ENCODE data around the gene KIF23.

KIF23 gene

DNA sequence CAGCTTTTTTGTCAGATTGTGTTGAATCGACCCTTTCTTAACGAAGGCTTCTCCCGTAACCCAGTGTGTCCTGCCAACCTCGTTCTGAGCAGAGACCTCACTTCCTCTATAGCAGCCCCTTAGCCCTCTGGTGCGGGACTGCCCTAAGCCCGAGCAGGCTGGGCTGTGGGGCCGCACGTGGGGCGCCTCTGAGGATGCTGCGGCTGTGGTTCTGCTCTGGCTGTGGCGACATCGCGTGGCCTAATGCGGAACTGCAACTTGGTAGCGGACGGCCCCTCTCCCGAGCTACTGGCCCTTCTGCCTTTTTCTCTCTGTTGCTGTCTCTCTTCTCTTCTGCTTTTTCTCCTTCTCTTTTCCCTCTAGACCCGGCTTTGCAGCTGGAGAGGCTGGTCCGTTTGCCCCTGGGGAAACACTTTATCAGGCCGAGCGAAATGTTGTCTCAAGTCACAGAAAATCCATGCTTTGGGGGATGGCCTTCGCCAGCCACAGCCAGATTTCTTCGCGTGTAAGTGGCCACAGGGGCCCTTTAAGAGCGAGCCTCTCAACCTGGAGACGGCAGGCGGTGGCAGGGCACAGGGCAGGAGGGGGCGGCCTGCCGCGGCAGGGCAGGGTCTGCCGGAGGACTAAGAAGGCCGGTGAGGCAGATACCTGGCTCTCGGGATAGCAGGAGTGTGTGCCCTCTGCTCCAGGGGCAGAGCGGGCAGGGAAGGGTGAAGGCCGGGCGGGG is 19.4 kb upstream of the KIF23 start:
- peak; percentile 92 for DNase-seq (ENCODE audit: low spot score)

DNA sequence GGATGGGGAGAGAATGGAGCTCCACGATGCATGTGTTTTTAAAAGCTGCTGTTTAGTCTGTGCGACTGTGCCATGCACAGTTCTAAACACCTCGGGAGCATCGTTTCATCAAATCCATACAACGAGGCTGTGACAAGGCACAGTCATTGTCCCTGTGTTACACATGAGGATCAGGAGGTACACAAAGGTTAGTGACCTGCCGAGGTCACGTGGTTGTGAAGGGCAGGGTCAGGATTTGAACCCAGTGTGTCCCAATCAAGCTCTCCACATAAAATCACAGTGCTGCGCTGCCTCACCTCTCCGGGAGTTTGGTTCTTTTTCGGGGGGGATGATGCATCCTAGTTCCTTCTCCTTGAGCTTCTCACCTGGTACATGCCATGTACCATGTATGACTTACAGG is 18.7 kb upstream of the KIF23 start:
- no peak for DNase-seq (ENCODE audit: low spot score)

DNA sequence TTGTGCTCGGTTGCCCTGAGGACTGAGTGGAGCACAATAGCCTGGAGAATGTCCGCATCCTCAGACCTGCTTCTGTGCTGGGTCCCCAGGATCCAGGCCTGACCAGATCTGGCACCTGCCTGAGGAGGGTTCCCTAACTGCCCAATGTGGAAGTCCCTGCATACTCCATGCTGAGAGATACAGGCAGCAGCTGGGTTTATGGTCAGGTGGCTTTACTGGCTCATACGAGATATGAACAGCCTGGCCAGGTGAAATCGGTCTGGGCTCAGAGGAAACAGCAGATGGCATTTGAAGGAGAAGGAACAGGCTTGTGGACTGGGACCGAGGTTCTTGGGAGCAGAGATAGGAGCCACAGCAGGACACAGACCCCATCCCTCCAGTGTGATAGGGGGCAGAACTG is 18.2 kb upstream of the KIF23 start:
- DNase-seq (ENCODE audit: low spot score) = no peak

DNA sequence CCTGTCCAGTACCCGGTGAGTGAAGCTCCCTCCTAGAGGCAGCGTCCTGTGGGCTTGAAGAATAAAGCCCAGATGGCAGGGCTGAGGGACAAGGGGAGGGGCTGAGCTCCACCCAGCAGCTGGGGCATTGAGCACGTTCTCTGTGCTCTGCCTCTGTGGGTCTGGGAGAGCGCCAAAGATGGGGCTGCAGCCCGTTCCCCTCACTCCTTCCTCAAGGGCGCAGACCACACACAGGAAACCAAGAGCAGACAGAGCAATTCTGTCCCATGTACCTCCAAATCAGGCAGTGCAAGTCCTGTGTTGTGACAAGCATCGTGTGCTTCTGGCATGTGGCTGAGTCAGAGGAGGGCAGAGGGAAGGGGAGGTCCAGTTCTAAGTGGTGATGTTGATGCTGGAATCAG is 15.7 kb upstream of the KIF23 start:
- DNase-seq (ENCODE audit: low spot score) = peak; percentile 68

DNA sequence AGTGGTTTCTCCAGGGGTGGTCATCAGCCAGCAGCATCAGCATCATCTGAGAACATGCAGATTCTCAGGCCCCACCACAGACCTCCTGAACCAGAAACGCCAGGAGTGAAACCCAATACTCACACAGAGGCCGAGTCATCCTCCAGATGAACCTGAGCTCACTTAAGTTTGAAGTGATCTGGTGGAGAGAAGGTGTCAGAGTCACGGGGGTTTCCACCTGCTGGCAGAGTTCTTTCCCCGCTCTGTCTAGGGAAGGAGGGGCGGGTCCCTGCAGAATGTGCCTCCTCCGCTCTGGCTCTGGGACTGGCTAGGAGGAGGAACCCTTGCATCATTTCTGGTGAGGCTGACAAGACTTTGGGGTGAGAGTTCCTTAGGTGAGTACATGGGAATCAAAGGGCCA is 13.3 kb upstream of the KIF23 start:
- DNase-seq (ENCODE audit: low spot score) = no peak

DNA sequence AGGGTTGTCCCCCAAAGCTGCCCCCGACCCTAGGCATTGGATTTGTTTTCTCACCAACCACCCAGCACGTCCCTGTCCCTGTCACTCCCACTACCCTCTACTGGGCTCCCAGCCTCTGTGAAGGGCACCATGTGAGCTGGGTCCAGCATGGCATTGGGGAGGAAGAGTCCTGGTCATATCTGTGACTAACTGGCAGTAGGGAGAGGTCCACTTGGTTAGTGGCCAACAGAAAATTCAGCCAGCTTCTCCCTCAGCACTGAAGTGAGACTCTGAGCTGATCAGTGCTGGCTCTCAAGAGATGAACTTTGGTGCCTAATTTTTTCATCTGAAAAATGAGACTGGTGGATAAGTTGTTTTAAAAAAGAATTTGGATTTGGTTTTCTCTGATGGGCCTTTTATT is 11.3 kb upstream of the KIF23 start:
- peak; percentile 35 for DNase-seq (ENCODE audit: low spot score)

DNA sequence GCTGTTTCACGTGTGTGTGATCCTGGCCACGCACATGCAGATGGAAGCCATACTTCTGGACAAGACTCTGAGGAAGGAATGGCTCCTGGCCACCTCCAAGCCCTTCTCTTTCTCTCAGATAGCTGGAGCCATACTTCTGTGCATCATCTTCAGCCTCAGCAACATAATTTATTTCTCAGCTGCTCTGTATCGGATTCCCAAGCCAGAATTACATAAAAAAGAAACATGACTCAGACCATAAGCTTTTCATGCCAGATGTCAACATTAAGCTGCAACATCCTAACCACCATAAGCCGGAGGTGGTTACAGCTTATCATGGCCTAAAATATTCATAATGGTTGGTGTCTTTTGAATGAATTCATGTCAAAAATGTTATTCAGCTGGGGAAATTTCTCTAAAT is 10.6 kb upstream of the KIF23 start:
- DNase-seq (ENCODE audit: low spot score) = peak; percentile 72

DNA sequence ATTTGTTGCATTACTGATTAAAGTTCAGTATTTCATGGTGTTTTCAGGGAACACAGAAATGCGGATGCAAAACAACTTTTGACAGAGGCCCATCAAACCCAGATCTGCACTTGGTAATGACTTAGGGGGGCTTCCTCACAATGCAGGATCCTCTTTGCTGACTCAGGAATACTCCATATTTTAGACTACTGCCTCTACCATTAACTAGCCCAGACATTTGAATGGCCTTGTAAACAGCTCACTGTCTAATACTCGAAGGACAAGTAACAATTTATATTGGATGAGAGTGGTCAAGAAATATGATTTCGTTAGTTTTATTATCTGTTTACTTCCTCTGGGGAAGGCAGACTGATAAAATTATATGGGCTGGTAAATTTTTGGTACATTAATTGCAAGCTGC is 9.0 kb upstream of the KIF23 start:
- no peak for DNase-seq (ENCODE audit: low spot score)

DNA sequence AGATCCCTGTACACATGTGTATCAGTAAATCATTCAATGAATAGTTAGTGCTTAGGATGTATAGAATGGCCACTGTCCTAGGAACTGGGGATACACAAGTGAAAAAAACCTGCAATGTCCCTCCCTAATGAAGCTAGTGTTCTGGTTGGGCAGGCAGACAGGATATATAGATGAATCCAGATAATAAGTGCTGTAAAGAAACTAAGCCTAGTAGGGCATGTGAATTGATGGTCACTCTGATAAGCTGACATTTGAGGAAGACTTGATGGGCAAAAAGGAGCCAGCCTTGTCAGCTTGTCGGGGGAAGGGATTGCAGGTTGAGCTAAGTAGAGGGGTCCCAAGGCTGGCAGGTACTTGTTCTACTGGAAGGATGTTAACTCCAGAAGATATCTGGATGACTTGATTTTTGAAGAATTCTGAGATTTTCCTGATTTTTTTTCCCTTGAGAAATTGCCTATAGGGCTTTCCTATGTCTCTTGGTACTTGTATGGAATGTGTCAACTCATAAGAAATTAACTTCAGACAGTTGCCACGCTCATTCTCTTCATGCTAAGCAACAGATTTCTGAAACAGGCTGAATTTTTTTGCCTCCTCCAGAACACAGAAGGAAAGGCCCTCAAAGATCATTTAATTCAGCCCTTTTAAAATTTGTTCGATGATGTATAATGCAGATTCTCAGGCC is 6.3 kb upstream of the KIF23 start:
- DNase-seq (ENCODE audit: low spot score) = no peak

DNA sequence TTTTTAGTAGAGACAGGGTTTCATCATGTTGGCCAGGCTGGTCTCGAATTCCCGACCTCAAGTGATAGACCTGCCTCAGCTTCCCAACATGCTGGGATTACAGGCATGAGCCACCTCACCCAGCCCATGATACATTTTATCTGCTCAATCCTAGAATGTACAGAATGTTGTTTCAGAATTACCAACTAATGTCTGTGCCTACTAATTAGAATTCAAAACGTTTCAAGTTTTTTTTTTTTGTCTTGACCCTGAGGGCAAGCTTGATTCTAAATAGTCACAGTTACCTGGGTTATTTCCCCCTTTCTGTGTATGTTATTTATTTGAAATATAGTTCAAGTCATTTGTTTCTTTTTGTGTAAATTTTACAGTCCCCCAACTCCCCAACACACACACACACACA is 5.3 kb upstream of the KIF23 start:
- no peak for DNase-seq (ENCODE audit: low spot score)

DNA sequence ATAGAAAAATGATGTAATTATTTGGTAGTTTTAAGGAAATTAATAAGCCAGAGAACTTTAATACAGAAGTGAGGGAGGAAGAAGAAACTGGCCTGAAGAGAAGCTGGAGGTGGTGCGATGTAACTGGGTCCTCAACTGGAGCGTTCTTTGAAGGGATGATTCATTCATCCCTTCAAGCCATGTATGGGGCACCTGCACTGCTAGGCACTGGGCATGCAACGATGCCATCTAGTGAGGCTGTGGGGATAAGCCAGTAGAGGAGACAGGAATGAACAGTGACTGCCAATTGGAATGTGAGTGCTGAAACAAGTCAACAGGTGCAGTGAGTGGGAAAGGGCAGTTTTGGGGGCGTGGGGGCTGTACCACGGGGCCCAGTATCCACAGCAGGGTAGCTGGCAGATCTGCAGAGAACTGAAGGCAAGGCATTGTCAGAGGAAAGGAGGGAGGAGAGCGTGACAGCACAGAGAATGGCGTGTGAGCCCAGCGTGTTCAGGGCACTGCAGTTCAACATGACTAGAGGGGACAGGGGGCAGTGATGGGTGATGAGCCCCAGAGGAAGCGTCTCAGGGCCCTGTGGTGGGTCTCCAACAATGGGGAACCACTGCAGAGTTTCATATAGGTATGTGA is 3.8 kb upstream of the KIF23 start:
- DNase-seq (ENCODE audit: low spot score) = no peak

DNA sequence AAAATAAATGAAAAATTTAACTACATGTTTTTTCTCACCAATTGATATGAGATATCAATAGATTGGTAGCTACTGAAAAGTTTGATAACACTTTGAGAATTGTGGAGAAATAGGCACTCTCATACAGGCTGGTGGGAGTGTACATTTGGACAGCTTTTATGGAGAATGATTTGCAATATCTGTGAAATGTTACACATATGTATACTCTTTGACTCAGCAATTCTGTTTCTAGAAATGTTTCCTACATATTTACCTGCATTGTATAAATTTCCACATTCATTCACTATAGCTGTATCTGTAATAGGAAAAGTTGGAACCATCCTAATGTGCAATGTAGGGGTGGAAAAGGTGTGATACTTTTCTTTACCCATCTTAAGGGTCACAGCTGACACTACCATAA is 1.9 kb upstream of the KIF23 start:
- DNase-seq (ENCODE audit: low spot score) = no peak

DNA sequence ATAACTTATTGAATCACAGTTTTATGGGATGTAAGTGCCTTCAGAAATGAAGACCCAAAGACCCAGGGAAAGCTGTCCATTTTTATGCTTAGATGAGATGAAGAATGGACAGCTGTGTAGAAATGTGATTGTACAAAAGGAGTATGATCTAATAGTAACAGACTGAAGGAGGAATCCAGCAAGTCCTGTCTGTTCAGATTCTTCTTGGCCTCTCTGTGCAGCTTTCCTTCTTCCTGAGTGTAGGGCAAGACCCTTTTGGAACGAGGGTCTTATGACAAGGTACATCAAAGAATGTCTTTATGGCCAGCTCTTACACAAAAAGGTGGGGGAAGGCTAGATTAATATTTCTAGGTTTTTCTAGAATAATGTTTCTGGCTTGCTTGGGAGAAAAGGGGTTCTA is 1.4 kb upstream of the KIF23 start:
- no peak for DNase-seq (ENCODE audit: low spot score)

DNA sequence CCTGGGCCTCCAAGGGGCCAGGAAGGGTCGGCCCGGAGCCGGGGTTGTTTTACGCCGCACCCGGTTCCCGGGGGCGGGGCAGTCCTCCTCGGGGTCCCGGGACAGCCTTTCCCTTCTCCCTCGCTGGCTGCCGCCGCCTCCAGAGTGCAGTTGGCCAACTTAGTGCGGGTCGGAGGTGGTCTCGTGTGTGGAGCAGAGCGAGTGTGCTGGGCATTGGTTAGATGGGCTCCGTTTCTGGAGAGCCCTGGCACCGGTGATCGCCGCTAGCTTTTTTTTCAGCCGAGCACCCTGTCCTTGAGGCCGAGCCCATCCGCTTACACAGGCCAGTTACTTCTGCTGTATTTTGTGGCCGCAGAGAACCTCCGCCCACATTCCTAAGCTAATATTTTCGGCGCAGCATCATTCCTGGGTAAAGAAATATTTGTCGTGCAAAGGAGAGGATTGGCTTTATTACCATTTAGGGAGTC is 585 bp downstream of the KIF23 start:
- DNase-seq (ENCODE audit: low spot score) = peak; percentile 89

DNA sequence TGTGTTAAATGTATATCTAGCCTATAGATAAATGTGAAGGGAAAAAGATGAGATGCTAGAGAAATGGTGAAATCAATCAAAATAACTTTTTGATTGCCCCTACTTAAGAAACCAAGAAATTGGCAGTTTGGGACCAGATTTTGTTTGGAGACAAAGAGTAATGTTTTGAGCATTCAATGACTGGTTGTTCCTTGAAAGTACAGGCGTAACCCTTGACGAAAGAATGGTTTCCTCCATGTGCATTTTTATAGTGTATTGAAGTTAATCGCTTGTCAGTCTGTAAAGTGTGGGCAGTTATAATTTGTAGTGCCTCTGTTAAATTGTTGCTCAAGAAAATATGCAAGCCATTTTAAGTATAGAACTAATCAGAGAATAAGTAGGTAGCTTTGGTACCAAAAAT is 1.2 kb downstream of the KIF23 start:
- DNase-seq (ENCODE audit: low spot score) = no peak

DNA sequence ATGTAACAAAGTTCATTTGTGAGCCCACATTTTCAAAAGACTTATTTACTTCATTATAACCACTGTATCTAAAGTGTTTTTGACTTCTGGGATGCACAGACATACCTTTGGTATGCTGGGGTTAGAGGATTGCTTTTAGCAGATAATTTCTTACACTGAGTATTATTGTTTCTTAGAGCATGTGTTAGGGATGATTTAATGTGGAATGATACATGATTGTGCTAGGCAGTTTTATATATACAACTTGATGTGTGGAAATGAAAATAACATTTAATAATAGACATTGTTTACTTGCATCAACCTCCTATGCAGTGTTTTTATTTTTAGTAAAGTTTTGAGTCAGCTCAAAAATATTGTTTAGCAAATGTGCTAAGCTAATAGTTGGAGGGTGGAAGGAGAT is 3.4 kb downstream of the KIF23 start:
- DNase-seq (ENCODE audit: low spot score) = no peak

DNA sequence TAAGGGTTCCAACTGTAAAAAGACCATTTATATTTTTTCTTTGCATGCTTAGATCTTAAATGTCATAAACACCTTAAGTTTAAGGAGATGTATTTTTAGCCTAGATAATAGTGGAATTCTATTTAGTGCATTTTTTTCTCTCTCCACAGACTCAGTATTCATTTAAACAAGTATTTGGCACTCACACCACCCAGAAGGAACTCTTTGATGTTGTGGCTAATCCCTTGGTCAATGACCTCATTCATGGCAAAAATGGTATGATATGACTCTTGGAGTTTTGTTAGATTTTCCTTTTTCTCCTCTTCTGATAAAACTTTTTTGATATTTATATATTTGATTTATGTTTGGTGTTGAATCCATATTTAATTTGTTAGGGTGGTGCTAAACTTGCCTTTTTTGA is 7.3 kb downstream of the KIF23 start:
- peak; percentile 22 for DNase-seq (ENCODE audit: low spot score)

DNA sequence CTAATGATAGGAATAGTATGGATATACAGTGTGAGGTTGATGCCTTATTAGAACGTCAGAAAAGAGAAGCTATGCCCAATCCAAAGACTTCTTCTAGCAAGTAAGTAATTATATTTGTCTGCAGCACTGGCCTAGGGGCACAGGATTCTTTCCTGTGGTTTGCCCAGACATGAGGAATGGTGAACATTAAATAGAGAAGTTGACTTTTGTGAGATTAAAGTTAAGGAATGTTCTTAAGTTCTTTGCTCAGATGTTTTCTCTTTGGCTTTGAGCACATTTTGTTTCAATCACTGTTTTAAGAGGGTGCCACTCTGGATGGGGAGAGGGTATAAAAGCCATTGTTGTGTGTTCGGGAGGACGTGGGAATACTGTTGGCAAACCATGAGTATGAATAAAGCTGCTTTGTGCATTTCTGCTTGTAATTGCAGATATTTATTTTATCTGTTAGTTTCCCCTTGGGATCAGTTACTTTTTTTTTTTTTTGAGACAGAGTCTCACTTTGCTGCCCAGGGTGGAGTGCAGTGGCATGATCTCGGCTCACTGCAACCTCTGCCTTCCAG is 8.3 kb downstream of the KIF23 start:
- no peak for DNase-seq (ENCODE audit: low spot score)

DNA sequence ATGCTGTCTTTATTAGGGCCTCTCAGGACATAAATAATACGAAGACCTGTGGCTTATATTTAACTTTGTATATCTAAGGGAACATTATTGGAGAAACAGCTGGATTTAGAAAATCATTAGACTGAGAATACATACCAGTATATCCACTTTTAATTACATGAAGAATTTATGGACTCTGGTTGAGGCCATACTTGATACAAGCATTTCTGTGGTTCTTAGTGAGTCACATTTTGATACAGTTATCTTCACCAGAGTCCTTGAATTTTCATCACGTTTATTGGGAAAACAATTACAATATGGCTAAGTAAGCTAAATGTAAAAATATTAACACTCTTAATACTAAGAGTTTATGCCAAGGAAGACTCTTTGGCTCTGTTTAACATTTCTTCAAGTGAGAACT is 9.9 kb downstream of the KIF23 start:
- no peak for DNase-seq (ENCODE audit: low spot score)

DNA sequence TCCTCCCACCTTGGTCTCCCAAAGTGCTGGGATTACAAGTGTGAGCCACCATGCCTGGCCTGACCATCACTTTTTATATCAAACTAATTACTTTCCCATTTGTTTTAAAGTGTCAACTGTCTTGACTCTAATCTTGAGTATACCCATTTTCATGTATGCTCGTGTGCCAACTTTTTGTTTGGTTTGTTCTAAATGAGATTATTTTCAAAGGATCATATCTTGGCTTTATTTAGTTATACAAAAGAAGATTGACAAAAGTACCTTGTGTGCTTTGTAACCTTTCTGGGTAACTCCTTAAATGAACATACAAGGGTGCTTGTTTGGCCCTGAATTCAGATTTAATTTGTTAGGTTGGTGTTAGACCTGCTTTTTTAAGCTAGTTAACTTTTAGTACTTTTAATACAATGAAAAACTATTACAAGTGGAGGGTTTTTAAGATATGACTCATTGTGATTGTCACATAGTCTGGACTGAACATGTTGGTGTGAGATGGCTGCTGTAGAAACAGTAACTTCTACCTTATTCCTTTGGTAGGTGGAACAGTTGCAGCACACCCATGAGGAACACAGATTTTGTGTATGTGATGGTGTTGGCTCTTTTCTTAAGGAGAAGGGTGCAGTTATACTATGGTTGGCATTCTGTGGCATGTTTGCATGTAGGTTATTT is 10.7 kb downstream of the KIF23 start:
- peak; percentile 12 for DNase-seq (ENCODE audit: low spot score)

DNA sequence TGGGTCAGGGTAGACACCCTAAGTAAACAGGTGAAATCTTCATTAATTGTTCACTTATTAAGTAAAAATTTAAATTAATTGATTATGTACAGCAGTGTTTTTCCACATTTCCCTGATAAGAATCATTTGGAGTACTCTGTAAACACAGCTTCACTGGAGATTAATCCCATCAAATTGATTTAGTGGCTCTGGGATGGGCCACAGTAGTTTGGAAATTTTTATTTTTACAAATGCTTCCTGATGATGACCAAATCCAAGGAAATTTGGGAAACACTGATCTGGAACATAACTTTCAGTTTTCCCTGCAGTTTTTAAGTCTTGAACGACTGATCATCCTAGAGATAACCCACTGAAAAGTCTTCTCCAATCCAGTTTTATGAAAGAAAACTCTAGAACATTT is 19.7 kb downstream of the KIF23 start:
- no peak for DNase-seq (ENCODE audit: low spot score)

DNA sequence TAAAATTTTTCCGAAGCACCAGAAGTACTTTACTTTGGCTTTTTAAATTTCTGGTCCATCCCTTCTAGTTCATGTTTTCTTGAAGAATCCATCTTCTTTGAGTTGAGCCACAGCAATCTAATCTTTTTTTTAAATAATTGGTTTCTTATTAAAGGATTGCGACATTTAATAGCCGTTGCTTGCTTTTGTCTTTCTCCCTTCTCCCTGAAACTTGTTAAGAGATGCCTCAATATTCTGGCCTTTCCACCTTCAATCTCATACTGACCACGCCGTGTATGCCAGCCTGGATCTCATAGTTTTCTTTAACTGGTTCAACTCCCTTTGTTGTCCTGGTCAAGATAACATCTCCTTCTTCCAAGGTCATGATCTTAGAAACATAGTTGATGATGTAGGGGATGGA is 20.1 kb downstream of the KIF23 start:
- DNase-seq (ENCODE audit: low spot score) = peak; percentile 13

DNA sequence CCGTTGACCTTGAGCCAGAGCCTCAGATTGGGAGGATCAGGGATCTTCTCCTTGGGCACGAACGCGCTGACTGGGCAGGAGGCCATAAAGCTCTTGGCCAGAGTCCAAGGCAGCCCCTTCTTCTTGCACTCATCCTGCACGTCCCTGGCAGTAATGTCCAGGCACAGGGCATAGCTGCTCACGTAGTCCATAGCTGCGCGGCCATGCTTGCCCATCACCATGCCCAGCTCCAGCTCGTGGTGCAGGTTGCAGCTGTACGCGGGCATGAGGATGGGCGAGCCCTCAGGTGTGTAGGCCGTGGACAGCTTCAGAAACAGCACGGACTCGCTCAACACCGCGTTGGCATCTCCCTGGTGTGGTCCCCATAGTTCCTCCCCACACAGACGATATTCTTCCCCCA is 20.5 kb downstream of the KIF23 start:
- no peak for DNase-seq (ENCODE audit: low spot score)

Data from AG20443 (cell line).